Mesothelial cell of epicardium (in vitro differentiated cells): Measurements from ENCODE around the gene PDE3B. TPM values are rescaled to one million over a fixed set of nuclear protein-coding genes. Genes with fewer than 3 reads are reported as not detected.

Source experiments
- DNase-seq, 2 experiments: peaks; one replicate each; pipeline ENCODE4 v3.0.0; 2021; ENCODE audit warnings: low spot score in 2 of 2; ENCODE audit not compliant: unreplicated experiment in 2 of 2
- H3K27ac Mint-ChIP-seq: 2 replicates; pipeline ENCODE4 v1.8.0; 2021; ENCODE audit warnings: mixed read lengths
- H3K27me3 Mint-ChIP-seq: 2 replicates; pipeline ENCODE4 v1.8.0; 2021; ENCODE audit warnings: low read depth, mixed read lengths
- H3K36me3 Mint-ChIP-seq: 2 replicates; pipeline ENCODE4 v1.8.0; 2021; ENCODE audit warnings: mixed read lengths
- H3K4me1 Mint-ChIP-seq: 2 replicates; pipeline ENCODE4 v1.8.0; 2021; ENCODE audit warnings: mixed read lengths
- H3K4me3 Mint-ChIP-seq: 2 replicates; pipeline ENCODE4 v1.8.0; 2021; ENCODE audit warnings: mild to moderate bottlenecking, moderate library complexity, mixed read lengths
- H3K9me3 Mint-ChIP-seq: 2 replicates; pipeline ENCODE4 v1.8.0; 2021; ENCODE audit warnings: mixed read lengths
- total RNA-seq: library from RNA; stranded (reverse); gene quantifications from 3 replicates; pipeline ENCODE4 v1.2.1, GENCODE V29; 2021
- TF ChIP-seq, protein P1 (sequence below): fragments of 200-600 bp; sonication (generic); IDR thresholded peaks from one replicate; pipeline ENCODE4 v1.5.0; 2021; ENCODE audit warnings: antibody characterized with exemption; ENCODE audit not compliant: unreplicated experiment

Gene PDE3B
- total RNA-seq, 1 donor from 2014 or later: 12.3 TPM

DNA sequence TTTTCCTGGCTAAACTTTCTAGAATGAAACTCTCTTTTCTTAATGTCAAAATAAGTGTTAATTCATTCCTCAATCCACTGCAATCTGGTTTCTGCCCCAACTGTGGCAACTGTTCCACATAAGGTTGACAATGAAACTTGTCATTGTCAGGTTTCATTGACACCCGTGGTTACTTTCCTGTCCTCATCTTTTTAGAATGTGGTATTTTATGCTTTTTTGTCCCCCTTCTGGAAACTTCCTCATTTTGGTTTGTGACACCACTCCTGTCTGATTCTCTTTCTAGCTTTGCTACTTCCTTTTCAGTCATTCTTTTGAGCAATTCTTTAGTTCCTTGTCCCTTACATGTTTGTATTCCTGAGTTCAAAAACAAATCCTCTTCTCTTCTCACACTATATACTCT, 7.5 kb upstream of the PDE3B start:
- H3K36me3 Mint-ChIP-seq: peaks cover under 1% of the 10 kb centered on the region
- H3K9me3 Mint-ChIP-seq: no peaks in the 10 kb centered on the region
- no peak for DNase-seq
- no peaks in the 10 kb centered on the region for H3K27me3 Mint-ChIP-seq
- TF ChIP-seq, protein P1, sequence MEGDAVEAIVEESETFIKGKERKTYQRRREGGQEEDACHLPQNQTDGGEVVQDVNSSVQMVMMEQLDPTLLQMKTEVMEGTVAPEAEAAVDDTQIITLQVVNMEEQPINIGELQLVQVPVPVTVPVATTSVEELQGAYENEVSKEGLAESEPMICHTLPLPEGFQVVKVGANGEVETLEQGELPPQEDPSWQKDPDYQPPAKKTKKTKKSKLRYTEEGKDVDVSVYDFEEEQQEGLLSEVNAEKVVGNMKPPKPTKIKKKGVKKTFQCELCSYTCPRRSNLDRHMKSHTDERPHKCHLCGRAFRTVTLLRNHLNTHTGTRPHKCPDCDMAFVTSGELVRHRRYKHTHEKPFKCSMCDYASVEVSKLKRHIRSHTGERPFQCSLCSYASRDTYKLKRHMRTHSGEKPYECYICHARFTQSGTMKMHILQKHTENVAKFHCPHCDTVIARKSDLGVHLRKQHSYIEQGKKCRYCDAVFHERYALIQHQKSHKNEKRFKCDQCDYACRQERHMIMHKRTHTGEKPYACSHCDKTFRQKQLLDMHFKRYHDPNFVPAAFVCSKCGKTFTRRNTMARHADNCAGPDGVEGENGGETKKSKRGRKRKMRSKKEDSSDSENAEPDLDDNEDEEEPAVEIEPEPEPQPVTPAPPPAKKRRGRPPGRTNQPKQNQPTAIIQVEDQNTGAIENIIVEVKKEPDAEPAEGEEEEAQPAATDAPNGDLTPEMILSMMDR: no peak
- H3K4me1 Mint-ChIP-seq: peaks cover 36% of the 10 kb centered on the region
- H3K27ac Mint-ChIP-seq: peak overlapping the region; percentile 26
- H3K4me3 Mint-ChIP-seq: no peak overlapping the region

- no peaks in the 10 kb centered on the region for H3K27me3 Mint-ChIP-seq
- no peak for DNase-seq
These were observed 5.7 kb upstream of the PDE3B start for GRCh38 chr11:14637868-14638409.

DNA sequence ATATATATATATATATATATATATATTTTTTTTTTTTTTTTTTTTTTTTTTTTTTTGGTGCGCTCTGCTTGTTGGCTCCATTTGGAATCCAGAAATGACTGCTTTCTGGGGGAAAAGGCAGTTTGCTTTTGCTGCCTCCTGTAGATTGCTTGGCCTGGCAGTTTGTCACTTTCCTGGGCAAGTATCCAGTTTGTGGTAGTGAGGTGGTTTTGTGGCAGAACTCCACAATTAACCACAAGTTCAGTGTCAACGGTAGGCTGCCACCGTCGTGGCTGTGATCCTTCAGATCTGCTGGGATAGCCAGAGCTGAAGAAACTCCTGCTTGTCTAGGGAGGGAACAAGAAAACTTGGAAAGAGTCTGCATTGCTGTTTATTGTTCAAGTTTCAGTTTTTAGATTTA, 5.0 kb upstream of the PDE3B start:
- DNase-seq: no peak
- Mint-ChIP-seq H3K9me3 (no peaks in the 10 kb centered on the region), H3K4me3 (no peak overlapping the region), H3K27ac (no peak overlapping the region), H3K27me3 (no peaks in the 10 kb centered on the region), H3K36me3 (no peaks in the 10 kb centered on the region), H3K4me1 (peaks cover 55% of the 10 kb centered on the region)
- TF ChIP-seq, protein P1: no peak

More at GRCh38 chr11:14637868-14638409, 5.7 kb upstream of the PDE3B start:
- Mint-ChIP-seq H3K4me1 (peaks cover 53% of the 10 kb centered on the region), H3K36me3 (no peaks in the 10 kb centered on the region), H3K9me3 (no peaks in the 10 kb centered on the region), H3K27ac (no peak overlapping the region), H3K4me3 (no peak overlapping the region)
- TF ChIP-seq, protein P1: no peak

GRCh38 chr11:14641801-14642200, 1.8 kb upstream of the PDE3B start:
- no peaks in the 10 kb centered on the region for H3K9me3 Mint-ChIP-seq
- H3K36me3 Mint-ChIP-seq: no peaks in the 10 kb centered on the region
- H3K27me3 Mint-ChIP-seq: peaks cover 6% of the 10 kb centered on the region
- H3K27ac Mint-ChIP-seq: no peak overlapping the region
- TF ChIP-seq, protein P1: no peak
- DNase-seq: no peak
- no peak overlapping the region for H3K4me3 Mint-ChIP-seq
- peaks cover 45% of the 10 kb centered on the region for H3K4me1 Mint-ChIP-seq

GRCh38 chr11:14642453-14642852, 1.2 kb upstream of the PDE3B start:
- TF ChIP-seq, protein P1: no peak
- no peaks in the 10 kb centered on the region for H3K9me3 Mint-ChIP-seq
- no peak for DNase-seq
- peak overlapping the region; percentile 68 for H3K4me3 Mint-ChIP-seq
- H3K4me1 Mint-ChIP-seq: peaks cover 43% of the 10 kb centered on the region
- peak overlapping the region; percentile 75 for H3K27ac Mint-ChIP-seq
- no peaks in the 10 kb centered on the region for H3K36me3 Mint-ChIP-seq
- H3K27me3 Mint-ChIP-seq: peaks cover 8% of the 10 kb centered on the region
